Sigmoid colon (tissue), 4 donors: ENCODE measurements around the gene SPOPL.

Experiments used
- EP300 ChIP-seq, 4 donors: sonication (generic); formaldehyde crosslinking; IDR thresholded peaks; one replicate each; pipeline ENCODE4 v1.6.1; 2017; ENCODE audit warnings: antibody characterized with exemption in 4 of 4
- POLR2A ChIP-seq, 2 donors: fragments of 450-650 bp; IDR thresholded peaks; one replicate each; pipeline ENCODE4 v1.6.1; 2016; ENCODE audit warnings: antibody characterized with exemption in 2 of 2, mild to moderate bottlenecking in 2 of 2, moderate library complexity in 2 of 2
- POLR2AphosphoS5 ChIP-seq, 4 donors: sonication (generic); formaldehyde crosslinking; IDR thresholded peaks; one replicate each; pipeline ENCODE4 v1.6.1; 2017; ENCODE audit warnings: antibody characterized with exemption in 4 of 4
- TF ChIP-seq, protein P1 (sequence below), 4 experiments: fragments of 450-650 bp in 3 of 4; fragments of 200-600 bp in 1 of 4; IDR thresholded peaks; one replicate each; pipeline ENCODE4 v1.5.1; 2016 to 2019; ENCODE audit warnings: antibody characterized with exemption in 4 of 4, mild to moderate bottlenecking in 3 of 4, moderate library complexity in 2 of 4

DNA sequence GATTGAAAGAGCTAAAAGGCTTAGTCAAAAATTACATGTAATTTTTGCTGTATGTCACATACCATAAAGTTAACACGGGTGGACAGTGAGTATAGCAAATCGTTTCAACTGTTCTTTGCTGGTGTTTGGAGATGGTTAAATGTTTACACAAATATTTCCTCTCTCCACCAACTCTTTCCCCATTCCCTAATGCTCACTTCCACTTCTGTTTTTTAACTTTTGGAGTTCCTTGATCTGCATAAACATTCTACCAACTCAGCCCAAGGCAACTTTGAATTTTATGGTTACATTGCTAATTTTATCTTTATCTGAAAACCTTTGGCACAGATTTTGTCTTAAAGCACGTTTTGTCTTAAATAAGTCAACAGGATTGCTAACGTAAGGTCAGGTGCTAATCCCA lies 1.9 kb upstream of the SPOPL start:
- TF ChIP-seq POLR2AphosphoS5 (IDR thresholded peaks at IDR 0.05) (no peak), POLR2A (IDR thresholded peaks at IDR 0.05) (no peak), EP300 (IDR thresholded peaks at IDR 0.05) (no peak)
- TF ChIP-seq, protein P1, sequence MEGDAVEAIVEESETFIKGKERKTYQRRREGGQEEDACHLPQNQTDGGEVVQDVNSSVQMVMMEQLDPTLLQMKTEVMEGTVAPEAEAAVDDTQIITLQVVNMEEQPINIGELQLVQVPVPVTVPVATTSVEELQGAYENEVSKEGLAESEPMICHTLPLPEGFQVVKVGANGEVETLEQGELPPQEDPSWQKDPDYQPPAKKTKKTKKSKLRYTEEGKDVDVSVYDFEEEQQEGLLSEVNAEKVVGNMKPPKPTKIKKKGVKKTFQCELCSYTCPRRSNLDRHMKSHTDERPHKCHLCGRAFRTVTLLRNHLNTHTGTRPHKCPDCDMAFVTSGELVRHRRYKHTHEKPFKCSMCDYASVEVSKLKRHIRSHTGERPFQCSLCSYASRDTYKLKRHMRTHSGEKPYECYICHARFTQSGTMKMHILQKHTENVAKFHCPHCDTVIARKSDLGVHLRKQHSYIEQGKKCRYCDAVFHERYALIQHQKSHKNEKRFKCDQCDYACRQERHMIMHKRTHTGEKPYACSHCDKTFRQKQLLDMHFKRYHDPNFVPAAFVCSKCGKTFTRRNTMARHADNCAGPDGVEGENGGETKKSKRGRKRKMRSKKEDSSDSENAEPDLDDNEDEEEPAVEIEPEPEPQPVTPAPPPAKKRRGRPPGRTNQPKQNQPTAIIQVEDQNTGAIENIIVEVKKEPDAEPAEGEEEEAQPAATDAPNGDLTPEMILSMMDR (IDR thresholded peaks at IDR 0.05) = no peak
